A673 (cell line): ENCODE measurements around the gene RCC1.

Source experiments
- EZH2 ChIP-seq: fragments of 200-600 bp; sonication (generic); IDR thresholded peaks from 2 replicates; pipeline ENCODE4 v1.6.1; 2017; ENCODE audit warnings: borderline replicate concordance, low read depth, mild to moderate bottlenecking, mixed read lengths, antibody characterized with exemption, low read length; ENCODE audit not compliant: poor library complexity, severe bottlenecking
- TF ChIP-seq, protein P1 (sequence below): fragments of 300-800, 200-600 bp; sonication (generic); conservative IDR thresholded peaks from 2 replicates; pipeline ENCODE4 v1.5.1; 2017; ENCODE audit warnings: low read depth, mild to moderate bottlenecking, antibody characterized with exemption, low read length, moderate library complexity, mixed read lengths

DNA sequence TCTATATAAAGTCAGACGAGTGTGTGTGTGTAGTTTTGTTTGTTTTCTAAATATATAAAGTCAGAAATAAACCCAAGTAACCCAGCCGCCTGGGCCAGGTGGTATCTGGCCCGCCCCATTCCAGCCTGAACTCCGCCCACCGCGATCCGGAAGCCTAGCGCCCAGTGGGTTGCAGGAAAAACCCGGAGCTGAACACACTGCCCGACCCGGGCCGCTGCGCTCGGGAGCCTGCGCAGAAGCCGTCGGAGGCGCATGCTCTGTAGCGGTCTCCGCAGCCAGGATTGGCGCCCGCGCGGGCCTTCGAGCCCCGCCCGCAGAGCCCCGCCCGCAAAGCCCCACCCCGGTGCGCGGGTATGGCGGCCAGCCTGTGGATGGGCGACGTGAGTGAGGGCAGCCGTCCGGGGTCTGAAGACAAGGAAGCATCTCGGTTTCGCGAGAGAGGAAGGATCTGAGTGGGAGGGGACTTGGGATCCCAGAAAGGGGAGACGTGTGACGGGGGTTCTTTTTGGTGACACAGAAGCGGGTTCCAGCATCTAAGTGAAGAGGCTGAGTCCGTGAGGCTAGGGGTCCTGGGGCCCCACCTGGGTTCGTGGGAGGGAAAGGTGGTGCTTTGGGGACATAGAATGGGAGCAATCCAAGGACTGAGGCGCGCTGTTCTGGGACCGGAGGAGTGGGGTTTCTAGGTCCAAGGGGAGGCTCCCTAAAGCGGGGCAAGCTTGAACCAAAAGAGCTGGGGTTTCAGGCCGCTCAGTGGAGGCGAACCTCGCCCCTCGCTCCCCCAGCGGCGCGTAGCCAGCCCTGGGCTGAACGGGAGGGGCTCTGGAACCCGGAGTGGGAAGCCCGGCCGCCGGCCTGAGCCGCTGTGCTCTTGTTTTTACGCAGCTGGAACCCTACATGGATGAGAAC, 47.2 kb downstream of the RCC1 start, which contains the start of gene TRNAU1AP:
- TF ChIP-seq, protein P1, sequence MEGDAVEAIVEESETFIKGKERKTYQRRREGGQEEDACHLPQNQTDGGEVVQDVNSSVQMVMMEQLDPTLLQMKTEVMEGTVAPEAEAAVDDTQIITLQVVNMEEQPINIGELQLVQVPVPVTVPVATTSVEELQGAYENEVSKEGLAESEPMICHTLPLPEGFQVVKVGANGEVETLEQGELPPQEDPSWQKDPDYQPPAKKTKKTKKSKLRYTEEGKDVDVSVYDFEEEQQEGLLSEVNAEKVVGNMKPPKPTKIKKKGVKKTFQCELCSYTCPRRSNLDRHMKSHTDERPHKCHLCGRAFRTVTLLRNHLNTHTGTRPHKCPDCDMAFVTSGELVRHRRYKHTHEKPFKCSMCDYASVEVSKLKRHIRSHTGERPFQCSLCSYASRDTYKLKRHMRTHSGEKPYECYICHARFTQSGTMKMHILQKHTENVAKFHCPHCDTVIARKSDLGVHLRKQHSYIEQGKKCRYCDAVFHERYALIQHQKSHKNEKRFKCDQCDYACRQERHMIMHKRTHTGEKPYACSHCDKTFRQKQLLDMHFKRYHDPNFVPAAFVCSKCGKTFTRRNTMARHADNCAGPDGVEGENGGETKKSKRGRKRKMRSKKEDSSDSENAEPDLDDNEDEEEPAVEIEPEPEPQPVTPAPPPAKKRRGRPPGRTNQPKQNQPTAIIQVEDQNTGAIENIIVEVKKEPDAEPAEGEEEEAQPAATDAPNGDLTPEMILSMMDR, result no peak
- TF ChIP-seq EZH2, result no peak
